HG02840 (cell line): ENCODE results near the gene VAMP2.

Experiments used
- ATAC-seq: cut with Tn5 transposase; IDR thresholded peaks from one replicate; pipeline ENCODE4 v1.9.1; 2021; ENCODE audit warnings: mild to moderate bottlenecking, moderate library complexity, moderate number of reproducible peaks; ENCODE audit not compliant: unreplicated experiment, low FRiP score

VAMP2 gene, protein sequence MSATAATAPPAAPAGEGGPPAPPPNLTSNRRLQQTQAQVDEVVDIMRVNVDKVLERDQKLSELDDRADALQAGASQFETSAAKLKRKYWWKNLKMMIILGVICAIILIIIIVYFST

DNA sequence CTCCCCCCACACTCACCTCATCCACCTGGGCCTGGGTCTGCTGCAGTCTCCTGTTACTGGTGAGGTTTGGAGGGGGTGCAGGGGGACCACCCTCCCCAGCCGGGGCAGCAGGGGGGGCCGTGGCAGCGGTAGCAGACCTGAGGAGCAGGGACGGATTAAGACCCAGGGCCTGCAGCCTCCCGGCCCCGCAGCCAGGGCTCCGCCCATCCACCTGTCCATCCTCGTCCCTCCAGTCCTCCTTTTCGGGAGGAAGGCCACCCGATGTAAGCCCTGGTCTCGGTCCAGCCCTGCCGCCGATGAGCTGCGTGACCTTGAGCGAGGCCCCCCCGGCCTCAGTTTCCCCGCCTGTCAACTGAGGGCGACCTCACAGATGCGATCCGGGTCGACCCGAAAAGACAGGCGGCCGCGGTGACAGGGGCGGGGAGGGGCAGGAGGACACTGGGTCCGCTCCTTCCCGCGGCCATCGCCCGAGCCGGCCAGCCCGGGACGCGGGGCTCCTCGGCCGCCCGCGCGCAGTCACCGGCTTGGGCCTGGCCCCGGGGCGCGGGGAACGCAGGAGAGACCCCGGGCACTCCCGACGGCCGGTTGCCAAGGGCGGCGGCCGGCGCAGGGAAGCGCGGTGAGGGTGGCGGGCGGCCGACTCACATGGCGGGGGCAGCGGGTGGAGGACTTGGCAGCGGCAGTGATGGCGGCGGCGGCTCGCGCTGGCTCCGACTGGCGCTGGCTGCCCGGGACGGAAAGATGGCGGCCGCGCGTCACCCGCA, at the start of gene VAMP2:
Gene VAMP2, minus strand, starts transcription at position 716 of the 764 bp plus-strand sequence. Its CDS starts 69 bp downstream, at position 647.
- no peak for ATAC-seq

GRCh38 chr17:8210761-8211458, 48.2 kb upstream of the VAMP2 start:
- no peak for ATAC-seq

DNA sequence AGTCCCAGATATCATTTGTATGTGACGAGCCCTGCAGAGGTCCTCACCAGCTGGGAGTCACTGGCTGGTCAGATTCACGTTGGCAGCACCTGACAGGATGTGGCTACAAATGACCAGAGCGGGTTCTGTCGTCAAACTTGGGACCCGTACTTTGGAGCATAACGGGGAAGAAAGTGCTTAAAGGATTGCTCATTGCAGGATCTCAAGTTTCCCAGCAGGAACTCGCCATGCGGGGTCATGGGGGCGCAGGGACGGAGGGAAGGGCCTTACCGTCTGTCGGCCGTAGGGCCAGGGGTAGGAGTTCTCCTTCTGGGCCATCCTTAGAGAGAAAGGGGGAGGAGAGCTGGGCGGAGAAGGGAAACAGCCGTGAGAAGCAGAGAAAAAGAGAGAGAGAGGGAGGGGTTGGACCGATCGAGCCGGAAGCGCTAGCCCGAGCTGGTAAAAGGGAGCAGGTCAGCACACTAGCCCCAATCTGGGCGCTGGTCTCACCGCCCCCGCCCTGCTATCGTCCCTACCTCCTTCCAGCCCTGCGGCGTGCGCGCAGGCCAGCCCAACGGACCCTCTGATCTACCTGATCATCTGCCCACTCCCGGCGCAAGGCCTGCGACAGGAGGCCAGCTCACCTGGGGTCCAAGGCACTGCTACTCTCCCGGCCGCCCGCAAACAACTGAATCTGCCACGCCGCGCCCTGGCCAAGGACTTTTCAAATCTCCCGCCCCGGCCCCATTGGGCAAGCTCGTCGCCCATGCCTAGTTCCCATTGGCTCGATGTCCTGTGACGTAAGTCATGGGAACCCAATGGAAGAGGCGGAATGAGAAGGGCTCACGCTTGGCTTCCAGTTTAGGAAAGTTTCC, 47.4 kb upstream of the VAMP2 start, which contains the start of gene AURKB:
Gene AURKB, minus strand, starts transcription at position 669 of the 854 bp plus-strand sequence. Its CDS starts 351 bp downstream, at position 318.
- peak; percentile 82 for ATAC-seq

- ATAC-seq, result no peak
Observed at GRCh38 chr17:8206536-8206935, 43.8 kb upstream of the VAMP2 start.

DNA sequence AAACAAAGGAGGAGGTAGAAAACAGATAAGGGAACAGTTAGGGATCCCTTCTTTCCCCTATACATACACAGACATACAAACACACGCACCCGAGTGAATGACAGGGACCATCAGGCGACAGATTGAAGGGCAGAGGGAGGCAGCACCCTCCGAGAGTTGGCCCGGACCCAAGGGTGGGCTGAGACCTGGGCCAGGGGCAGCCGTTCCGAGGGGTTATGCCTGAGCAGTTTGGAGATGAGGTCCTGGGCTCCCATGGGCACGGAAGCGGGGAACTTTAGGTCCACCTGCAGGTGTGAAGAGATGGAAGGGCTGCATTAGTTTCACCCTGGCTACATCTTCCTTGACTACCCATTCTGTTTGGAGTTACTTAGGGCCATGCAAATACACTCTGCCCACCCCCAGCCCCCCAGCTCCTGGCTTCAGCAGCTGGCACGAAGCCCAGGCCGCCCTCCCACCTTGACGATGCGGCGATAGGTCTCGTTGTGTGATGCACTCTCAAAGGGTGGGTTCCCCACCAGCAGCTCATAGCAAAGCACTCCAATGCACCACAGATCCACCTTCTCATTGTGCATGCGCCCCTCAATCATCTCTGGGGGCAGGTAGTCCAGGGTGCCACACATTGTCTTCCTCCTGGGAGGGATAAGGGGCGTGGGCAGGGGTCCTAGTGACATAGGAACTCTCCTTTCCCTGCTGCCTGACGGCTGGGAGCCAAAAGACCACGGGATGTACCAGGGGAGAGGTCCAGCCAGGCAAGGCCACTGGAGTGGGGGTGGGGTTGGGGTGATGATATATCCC, 42.2 kb upstream of the VAMP2 start:
- no peak for ATAC-seq

- no peak for ATAC-seq
Observed at GRCh38 chr17:8192070-8192815, 29.5 kb upstream of the VAMP2 start.

DNA sequence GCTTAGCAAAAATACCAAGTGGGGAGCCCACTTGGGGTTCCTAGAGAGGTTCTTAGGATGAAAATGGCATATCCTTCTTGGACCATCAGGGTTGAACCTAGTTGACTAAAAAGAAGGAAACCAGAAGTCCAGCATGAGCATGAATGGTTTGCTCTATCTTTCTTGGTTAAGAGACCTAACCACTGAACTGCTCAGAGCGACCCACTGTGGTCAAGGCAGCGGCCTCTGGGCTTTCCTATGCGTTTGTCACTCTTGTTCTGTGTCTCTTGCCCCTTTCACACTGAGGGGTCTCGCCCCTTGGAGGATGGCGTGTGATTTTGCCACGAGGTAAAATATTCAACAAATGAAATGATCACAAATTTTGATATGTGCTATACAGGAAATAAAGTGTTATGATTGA, 27.8 kb upstream of the VAMP2 start:
- no peak for ATAC-seq

DNA sequence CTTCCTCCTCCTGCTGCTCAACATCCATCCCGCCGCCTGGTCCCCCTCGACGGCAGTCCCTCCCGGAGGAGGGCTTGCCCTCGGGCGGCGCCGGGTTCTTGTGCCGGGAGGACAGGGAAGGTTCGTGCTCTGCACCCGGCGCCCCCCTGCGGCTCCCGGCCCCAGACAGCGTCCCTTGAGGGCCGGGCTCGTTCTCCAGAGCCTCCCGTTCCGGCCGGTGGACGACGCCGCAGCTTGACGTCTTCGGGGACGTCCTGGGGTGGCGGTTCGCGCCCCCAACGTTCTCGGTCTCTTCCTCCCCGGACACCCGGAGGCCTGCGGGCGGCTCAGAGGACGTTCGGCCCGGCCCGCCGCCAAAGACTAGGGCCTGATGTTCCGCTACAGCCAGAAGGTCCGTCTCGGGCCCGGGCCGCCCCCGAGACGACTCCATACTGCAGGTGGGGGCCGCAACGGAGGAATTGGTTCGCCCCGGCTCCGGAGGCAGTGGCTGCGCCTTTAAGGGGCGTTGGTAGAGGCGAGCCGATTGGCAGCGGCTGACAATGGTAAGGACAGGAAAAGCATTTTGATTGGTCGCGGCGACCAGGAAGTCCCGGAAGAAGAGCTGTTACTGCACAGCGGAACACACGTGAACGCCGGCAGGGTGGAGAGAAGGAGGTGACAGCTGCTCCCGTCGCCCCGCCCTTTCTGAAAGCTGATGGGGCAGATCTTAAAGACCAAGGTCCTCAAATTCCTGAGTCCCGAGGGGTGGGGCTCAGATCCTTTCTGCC, 27.1 kb upstream of the VAMP2 start, which contains the start of gene BORCS6:
Gene BORCS6, minus strand, starts transcription at position 470 of the 767 bp plus-strand sequence. Its CDS starts 40 bp downstream, at position 430.
- peak; percentile 45 for ATAC-seq

DNA sequence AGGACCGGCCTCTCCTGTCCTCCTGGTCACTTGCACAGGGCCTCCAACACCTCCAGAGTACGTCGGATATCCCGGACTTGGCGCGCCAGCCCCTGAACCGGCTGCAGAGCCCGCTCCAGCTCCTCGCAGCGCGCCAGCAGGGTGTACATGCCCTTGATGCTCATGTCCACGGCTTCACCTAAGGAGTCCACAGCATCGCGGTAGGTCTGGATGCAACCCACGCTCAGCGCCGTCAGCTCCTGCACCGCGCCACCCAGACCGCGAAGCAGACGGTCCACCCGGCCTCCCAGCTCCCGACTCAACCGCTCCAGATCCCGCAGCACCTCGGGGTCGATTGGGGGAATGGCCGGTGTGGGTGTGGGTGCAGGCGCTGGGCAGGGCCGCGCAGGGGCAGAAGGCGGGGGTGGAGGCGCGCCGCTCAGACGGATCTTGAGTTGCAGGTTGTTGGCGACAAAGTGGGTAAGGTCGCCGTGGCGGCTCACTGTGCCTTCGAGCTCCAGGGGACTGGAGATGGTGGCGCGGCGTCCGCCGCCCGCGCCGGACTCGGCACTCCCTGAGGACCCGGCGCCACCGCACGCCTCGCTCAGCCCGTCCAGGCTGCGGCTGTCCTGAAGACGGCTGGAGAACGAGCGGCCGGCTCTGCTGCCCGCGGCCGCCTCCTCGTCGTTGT, 26.4 kb upstream of the VAMP2 start:
- ATAC-seq, result no peak

GRCh38 chr17:8188263-8188839, 25.6 kb upstream of the VAMP2 start:
- ATAC-seq, result no peak

DNA sequence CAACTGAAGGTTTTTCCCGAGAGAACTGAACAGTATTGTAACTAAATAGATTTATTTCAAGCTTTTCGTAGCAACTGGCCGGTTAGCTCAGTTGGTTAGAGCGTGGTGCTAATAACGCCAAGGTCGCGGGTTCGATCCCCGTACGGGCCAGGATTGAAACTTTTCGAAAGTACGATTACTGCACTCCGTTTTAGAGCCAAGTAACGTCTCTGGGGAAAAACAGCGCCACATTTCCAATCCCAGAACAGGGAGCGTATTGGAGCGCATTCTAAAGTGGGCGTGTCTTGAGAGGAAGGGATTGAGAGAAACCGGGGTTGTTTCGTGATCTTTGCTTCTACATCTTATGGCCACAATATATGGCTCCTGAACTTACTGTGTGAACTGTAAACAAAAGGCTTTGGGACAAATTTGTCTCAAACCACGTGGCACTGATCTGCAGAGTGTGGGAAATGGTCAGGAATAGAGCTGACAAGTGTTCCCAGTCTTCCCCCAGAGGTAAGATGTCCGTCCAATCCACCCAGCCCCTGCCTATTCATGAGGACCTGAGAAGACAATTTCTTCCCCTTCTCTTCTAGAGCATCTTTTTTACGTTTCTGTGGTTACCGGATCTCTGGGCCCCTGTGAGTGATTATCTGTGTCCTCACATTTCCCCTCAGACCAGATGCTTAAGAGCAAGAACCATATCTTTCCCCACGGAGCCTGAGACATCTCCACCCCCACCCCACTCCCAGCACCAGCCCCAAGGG, 24.9 kb upstream of the VAMP2 start:
- ATAC-seq, result peak; percentile 25

DNA sequence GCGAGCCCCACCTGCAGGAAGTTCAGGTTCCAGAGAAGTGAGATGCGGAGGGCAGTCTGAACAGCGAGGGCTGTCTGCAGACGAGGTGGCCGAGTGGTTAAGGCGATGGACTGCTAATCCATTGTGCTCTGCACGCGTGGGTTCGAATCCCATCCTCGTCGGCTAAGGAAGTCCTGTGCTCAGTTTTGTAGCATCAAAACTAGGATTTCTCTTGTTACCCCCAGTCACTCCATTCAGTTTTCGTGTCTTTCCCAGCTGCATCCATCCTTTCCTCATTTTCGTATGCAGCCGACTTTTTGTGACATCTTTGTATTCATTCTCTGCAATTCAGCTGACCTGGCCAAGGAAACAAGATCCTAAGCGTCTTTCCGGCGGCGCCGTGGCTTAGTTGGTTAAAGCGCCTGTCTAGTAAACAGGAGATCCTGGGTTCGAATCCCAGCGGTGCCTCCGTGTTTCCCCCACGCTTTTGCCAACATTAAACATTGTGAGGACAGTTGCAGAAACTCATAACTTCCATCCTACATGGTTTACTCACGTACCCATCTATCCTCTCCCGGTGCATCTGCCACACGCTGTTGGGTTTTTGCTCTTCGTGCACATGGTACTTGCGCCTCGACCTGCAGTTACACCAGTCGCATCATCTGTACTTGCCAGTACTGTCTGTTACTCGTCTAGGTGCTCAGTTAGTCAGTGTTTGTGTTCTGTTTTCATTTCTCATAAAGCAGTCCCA, 24.2 kb upstream of the VAMP2 start:
- ATAC-seq, result peak; percentile 22

GRCh38 chr17:8186446-8186786, 23.7 kb upstream of the VAMP2 start:
- peak; percentile 0 for ATAC-seq

DNA sequence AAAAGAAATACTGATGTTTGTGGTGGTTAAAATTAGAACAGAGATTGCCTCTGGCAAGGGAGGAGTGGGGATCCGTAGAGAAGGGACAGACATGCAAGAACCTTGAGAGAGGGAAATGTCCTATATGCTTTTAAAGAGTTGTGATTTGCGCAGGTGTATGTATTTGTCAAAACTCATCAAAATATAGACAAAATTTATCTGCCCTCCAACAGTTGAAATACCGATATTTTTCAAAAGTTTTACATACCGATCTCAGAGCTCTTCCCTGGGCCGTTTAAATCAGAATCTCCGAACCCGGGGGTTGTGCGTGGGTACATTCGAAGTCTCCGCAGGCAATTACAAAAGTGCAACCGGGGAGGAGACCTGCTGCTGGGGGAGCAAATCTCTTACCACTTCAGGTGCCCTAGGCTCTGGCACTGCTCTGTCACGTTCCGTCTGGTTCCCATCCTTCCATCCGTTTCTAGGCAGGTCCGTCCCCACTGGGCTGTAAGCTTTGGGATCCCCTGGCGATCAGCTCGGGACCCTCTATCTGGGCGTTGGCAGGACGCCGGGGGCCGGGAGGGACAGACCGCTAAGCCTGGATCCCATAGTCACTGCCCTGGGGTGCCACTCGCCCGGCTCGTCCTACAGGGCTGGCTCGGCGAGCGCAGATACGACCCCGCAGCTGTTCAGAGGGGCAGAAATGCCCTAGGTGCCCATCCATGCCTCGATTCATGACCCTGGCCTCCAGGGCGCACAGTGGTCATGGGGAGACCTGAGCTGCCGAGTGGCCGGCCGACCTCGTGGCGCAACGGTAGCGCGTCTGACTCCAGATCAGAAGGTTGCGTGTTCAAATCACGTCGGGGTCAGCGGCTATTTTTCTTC, 23.1 kb upstream of the VAMP2 start:
- no peak for ATAC-seq
